ENCODE data around the gene SAMD15.
A peak's percentile ranks its signal among the peaks of the same experiment; 100 is the strongest.
"Not testable (repeated sequence)": the region's sequence is repeated elsewhere in the genome, so short reads cannot be mapped to it uniquely, and the experiment has no call there.

The SAMD15 gene

GRCh38 chr14:77376771-77377501 is at the start of gene SAMD15, which contains the start of gene TMED8:
Gene SAMD15 (plus strand): TSS chr14:77377379. CDS start chr14:77377419, 40 bp downstream.
Gene TMED8 (minus strand): TSS chr14:77377094. CDS start chr14:77377053, 41 bp downstream.
- peak; percentile 39 for DNase-seq

- DNase-seq, result no peak
Observed at GRCh38 chr14:77329872-77330271, 47.3 kb upstream of the SAMD15 start.

GRCh38 chr14:77335576-77335975 is 41.6 kb upstream of the SAMD15 start:
- no peak for DNase-seq

- DNase-seq, result not testable (repeated sequence)
Observed at GRCh38 chr14:77337255-77337654, 39.9 kb upstream of the SAMD15 start.

GRCh38 chr14:77337880-77338279 is 39.3 kb upstream of the SAMD15 start:
- DNase-seq, result no peak

- no peak for DNase-seq
Observed at GRCh38 chr14:77338302-77338701, 38.9 kb upstream of the SAMD15 start.

- no peak for DNase-seq
Observed at GRCh38 chr14:77339407-77339806, 37.8 kb upstream of the SAMD15 start.

GRCh38 chr14:77340389-77340788 is 36.8 kb upstream of the SAMD15 start:
- DNase-seq, result no peak

- no peak for DNase-seq
Observed at GRCh38 chr14:77342726-77343397, 34.3 kb upstream of the SAMD15 start.

GRCh38 chr14:77343662-77344061 is 33.5 kb upstream of the SAMD15 start:
- peak; percentile 29 for DNase-seq

GRCh38 chr14:77344377-77344996 is 32.7 kb upstream of the SAMD15 start:
- no peak for DNase-seq

GRCh38 chr14:77346495-77346894 is 30.7 kb upstream of the SAMD15 start:
- DNase-seq, result no peak

GRCh38 chr14:77347751-77348150 is 29.4 kb upstream of the SAMD15 start:
- DNase-seq, result no peak

GRCh38 chr14:77353469-77354141 is 23.6 kb upstream of the SAMD15 start:
- DNase-seq, result no peak

- no peak for DNase-seq
Observed at GRCh38 chr14:77355811-77356210, 21.4 kb upstream of the SAMD15 start.

GRCh38 chr14:77356899-77357298 is 20.3 kb upstream of the SAMD15 start:
- DNase-seq, result no peak

GRCh38 chr14:77359626-77360025 is 17.6 kb upstream of the SAMD15 start:
- no peak for DNase-seq

GRCh38 chr14:77364146-77364545 is 13.0 kb upstream of the SAMD15 start:
- no peak for DNase-seq

GRCh38 chr14:77369285-77369684 is 7.9 kb upstream of the SAMD15 start:
- DNase-seq, result no peak

- no peak for DNase-seq
Observed at GRCh38 chr14:77372304-77372841, 4.8 kb upstream of the SAMD15 start.

- DNase-seq, result no peak
Observed at GRCh38 chr14:77375164-77375950, 1.8 kb upstream of the SAMD15 start.
